Measurements from ENCODE around the gene FEZF1.

FEZF1 gene

DNA sequence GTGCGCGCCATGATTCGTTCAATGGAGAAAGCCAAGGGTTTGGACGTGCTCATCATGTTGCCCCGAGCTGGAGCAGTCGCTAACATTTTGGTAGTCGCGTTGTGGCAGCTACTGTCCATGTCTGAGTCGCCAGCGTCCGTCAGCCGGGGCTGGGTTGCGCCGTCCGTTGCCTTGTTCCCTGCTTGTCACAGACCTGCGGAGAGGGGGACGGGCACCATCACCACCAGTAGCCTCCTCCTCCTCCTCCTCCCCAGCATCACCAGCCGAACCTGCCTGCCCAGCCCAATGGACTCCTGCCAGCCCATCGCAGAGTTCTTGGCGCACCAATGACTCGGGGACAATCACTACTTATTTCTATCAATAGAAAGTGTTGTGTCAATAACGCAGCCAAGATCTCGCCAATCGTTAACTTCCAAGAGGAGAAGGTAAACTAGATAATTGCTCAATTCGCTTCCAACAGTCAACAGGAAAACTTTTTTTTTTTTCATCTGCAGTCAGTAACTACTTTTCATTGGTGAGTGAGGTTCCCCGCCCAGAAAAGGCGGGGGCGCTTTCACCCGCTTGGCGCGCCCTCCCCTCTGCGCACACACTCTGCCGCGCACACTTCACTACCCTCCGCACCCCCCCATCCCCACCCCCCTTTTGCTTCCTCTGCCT is at the start of gene FEZF1:
Gene FEZF1, minus strand, starts transcription at position 432 of the 657 bp plus-strand sequence. Its CDS starts 313 bp downstream, at position 119.
- DNase-seq (ENCODE audit: low read depth in 2 of 2): no peak

DNA sequence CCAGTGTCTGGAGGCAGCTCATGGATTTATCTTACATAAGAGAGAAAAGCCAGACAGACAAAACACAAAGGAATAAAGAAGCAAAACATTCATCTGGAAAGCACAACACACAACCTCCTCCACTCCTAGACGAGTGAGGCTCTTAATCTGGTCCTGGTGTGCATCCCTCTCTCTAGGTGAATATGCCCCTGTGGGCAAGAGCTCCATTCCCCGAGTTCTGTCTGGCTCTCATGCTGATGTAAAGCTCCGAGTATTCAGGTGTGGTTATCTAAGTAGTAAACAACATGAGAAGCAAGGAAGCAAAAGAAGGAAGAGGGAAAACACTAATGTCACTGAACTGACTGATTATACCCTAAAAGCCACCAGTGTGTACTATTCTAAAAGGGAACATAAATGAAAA is 47.9 kb upstream of the FEZF1 start:
- DNase-seq (ENCODE audit: low read depth in 2 of 2): no peak

- no peak for DNase-seq (ENCODE audit: low read depth in 2 of 2)
Measured at GRCh38 chr7:122350701-122351100, 46.2 kb upstream of the FEZF1 start.

GRCh38 chr7:122344303-122344620 is 39.7 kb upstream of the FEZF1 start:
- no peak for DNase-seq (ENCODE audit: low read depth in 2 of 2)

DNA sequence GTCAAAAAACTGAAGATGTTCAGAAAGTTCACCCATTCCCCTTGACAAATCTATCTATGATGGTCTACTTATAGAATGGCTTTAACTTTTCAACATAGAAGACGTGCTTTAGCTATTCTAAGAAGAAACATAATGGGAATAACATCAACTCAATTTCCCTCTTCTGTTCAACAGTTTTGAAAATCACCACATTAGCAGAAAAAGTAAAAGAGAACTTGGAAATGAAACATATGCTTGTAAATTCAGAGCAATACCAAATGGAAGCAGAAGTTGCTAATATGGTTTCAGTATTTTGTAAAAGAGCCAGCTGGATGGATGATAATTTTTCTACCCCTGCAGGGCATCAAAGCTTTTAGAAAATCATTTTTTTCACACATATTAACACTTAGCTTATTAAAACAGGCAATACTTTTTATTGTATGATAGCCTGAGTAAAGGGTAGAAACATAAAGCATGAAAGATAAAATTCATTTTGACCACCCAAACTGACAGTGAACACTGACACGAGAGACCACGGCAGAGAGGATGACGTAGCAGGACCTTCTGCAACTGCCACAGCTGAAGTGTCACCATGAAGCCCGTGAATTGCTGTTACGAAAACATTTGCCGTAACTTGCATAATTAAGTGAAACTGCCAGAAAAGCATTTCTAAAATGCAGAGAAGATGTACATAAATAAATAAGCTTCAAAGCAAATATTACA is 39.2 kb upstream of the FEZF1 start:
- DNase-seq (ENCODE audit: low read depth in 2 of 2): no peak

DNA sequence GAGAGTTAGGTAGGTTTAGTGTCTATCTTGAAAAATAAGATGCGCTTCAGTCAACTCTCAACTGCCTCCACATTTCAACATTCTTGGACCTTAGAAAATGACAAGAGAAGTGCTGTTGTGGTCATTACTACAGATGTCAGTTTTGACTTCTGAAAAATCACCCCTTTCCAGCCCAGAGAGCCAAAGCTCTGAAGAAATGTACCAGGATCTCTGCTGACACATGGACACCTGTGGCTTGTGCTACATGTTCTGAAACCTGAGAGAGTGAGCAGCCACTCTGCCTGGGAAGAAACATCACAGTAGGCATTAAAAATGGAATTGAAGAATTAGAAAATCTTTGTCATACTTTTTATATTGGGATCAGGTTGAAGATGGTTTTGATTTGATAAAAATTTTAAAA is 35.9 kb upstream of the FEZF1 start:
- no peak for DNase-seq (ENCODE audit: low read depth in 2 of 2)

DNA sequence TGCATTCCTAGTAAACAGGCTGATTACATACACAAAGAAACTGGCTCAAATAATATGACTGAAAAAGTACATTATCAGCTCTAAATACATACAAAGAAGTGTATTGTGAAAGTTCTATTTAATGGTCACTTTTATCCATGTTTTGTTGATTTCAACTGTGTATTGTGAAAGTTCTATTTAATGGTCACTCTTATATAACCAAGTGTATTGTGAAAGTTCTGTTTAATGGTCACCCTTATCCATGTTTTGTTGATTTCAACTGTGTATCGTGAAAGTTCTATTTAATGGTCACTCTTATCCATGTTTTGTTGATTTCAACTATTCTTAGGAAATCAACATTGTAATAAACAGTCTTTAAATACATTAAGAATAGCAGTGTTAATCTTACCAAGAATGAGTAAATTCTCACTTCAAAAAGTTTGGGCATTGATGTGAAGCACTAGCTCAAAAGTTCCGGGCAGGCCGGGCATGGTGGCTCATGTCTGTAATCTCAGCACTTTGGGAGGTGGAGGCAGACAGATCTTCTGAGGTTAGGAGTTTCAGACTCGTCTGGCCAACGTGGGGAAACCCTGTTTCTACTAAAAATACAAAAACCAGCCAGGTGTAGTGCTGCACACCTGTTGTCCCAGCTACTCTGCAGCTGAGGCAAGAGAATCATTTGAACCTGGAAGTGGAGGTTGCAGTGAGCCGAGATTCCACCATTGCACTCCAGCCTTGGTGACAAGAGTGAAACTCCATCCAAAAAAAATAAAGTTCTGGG is 34.8 kb upstream of the FEZF1 start:
- no peak for DNase-seq (ENCODE audit: low read depth in 2 of 2)

DNA sequence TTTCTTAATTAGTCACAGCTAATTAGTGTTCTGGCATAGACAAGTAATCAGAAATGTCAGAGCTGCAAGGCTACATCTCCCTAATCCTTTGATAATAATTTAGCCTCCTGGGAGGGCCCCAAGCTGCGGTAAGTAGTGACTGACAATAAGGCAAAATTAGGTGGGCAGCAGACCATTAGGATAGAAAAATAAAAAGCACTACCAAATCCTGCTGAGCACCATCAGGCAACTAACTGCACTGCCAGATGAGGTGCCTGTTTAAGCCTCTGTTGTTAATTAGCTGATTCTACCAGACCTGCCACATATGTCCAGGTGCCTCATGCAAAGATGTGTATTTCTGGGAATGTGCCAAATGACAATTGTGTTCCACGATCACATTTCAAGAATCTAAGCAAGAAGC is 32.5 kb upstream of the FEZF1 start:
- no peak for DNase-seq (ENCODE audit: low read depth in 2 of 2)

DNA sequence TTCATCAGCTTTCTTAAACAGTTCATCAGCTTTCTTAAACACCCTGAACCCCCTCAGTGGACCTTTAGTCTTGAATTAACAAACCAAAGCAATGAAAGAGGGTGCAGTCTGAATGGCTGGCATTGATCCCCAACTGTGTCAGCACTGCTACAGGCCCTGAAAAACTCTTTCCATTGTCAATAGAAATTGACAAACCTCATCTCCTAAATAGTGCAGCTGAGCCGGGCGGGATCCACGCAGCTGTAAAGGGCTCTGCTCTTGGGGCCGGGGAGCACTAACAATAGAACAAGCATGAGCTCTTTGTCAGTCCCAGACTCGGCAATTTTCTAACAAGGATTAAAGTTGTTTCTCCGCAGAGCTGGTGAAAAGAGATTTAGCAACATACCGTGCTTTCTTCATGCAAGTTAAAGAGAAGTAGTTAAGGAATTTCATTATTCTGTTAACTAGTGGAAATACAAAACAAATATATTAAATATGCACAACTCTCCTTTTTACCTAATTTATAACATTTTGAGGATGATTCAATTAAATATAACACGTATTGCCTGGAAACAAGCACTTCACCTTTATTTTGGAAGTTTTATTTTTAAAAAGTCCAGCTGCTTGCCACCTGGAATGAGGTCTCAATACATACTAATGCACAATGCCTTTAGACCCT is 24.7 kb upstream of the FEZF1 start:
- DNase-seq (ENCODE audit: low read depth in 2 of 2): no peak

GRCh38 chr7:122327969-122328368 is 23.4 kb upstream of the FEZF1 start:
- DNase-seq (ENCODE audit: low read depth in 2 of 2): no peak

DNA sequence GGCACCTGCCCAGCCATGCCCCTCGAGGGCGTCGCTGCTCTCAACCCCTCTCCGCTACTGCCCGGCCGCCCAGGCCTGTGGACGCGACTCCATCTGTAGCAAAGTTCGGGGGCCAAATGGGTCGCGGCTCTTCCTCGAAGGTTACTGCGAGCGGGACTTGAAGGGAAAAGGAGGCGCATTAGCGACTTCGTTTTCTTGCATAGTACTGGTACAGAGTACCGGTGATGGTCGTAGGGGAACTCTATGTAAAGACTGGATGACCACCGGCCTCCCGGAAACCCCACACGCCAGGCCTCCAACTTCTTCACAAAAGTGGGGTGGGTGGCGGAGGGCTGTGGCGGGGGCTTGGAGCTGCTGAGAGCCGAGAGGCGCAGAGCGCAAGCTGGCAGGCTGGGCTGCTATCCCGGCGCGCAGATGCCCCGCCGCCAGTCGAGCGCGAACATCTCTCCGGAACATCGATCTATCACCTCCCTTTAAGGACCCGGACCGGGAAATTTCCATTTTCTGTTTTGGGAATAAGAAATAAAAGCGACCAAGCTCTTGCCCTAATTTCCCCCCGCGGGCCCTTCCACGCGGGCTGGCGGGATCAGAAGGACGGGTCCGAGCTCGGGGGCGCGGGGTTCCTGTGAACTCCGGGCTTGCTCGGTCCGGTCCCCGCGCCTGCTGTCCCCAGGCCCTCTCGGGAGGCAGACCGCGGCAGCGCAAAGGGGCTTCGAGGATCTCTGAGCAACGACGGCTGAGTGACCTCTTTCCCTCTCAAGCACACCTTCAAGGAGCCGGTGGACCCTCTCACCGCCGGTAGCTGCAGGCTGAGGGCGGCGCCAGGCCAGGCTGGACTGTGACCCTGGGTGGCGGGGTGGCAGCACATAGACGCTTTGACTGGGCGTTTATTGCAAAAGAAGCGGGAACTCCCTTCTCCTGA is 12.2 kb upstream of the FEZF1 start:
- DNase-seq (ENCODE audit: low read depth in 2 of 2): no peak

- DNase-seq (ENCODE audit: low read depth in 2 of 2): no peak
Measured at GRCh38 chr7:122315507-122316466, 11.2 kb upstream of the FEZF1 start.

- no peak for DNase-seq (ENCODE audit: low read depth in 2 of 2)
Measured at GRCh38 chr7:122314284-122314683, 9.7 kb upstream of the FEZF1 start.

DNA sequence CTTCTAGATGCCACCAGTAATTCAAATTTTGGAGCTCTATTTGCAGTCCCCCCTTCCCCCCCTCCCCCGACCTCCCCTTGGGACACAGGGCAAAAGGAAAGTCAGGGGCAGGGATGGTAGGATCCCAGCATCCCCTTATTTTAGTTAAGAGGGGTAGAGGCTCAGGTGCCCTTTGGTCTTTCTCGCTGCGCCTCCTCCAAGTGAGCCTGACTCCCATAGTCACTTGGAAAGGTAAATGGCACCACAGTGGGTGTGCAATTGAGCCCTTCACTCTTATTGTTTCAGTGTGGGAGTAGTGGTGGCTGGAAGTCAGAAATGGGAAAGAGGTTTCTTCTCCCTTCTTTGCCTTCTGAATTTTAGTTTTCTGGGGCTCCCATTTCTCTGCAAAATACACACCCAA is 8.2 kb upstream of the FEZF1 start:
- DNase-seq (ENCODE audit: low read depth in 2 of 2): no peak

GRCh38 chr7:122311734-122312450 is 7.3 kb upstream of the FEZF1 start:
- DNase-seq (ENCODE audit: low read depth in 2 of 2): no peak

DNA sequence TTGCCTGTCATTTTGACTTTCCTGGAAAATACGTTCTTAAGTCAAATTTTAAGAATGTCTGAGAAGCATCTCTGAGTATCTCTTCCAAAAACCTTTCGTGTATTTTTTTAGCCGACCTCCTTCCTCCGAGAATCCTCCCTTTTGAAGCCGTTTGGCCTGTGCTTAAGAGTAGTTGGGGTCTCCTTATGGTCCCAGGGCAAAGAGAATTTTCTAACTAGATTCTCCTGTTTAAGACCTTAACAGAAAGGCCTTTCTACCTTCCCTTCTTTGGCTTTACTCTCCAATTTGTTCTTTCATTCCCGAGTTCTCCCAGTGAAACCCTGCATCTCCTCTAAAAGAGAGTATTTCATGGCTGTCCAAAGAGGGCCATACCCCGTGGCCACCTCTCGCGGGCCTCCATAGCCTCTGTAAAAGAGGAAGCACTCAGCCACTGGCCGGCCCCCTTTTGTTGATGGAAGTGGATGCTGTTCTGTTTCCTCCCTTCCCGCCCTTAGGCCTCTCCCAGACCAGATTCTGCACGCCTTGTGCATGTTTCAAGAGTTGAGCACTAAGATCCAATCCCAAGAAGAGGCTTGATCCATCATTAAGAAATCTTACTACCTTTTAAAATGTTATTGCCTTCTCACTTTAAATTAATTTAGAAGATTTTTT is 6.6 kb upstream of the FEZF1 start:
- DNase-seq (ENCODE audit: low read depth in 2 of 2): no peak

DNA sequence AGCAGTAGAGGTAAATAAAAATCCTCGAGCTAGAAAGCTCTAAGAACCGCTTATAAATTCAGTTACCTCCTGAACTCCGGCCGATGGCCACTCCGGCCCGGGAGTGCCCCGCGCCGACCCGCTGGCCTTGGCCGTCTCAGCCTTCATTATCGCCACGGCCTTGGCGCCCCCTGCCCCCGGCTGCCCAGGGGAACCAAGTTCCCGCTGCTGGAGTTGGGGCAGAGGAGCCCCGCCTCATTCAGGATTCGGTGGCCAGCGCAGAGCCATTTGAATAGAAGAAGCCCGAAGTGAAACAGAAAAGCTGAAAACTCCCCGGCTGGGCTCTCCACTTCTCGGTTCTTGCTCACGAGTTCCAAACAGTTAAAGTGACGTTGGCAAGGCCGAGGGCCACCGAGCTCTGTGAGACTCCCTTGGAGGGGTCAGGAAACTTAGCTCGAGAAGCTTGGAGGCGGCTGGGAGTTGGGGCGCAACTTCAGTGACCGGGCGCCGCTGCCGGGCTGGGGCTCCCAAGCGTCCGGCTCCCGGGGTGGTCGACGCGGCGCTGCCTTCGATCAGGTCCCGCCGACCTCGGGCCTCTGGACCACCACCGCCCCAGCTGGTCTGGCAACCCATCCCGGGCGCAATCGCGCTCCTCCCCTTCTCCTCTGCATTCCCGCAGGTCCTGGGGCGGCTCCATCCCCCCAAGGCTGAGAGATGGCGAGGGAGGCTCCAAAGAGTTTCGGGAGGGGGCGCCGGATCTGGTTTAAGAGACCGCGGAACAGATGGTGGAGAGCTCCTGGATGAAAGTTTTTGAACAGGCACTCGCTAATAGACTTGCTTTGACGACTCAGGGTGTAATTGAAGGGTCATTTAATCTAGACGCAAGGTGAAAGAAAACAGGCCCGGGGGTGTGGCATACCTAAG is 5.8 kb upstream of the FEZF1 start:
- DNase-seq (ENCODE audit: low read depth in 2 of 2): no peak

DNA sequence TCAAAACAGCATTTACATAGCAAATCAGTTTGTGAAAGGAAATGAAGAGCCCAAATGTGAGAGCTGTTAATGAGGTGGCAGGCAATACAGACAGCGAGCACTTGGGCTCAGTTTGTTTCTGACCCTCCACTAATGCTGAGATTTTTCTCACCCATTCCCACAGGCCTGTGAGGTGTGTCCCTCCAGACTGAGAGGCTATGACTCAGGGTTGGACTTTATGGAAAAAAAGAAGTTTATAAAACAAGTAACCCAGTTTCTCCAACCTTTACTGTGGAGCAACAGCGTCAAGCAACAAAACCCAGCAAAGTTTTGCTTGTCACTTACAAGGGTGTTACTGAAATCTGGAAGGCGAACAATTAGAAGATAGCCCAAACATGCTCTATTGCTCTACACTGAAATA is 4.9 kb upstream of the FEZF1 start:
- no peak for DNase-seq (ENCODE audit: low read depth in 2 of 2)
